ENCODE data around the gene DLG2. TPM values are rescaled to one million over a fixed set of nuclear protein-coding genes. Genes with fewer than 3 reads are reported as not detected.

Gene DLG2
- total RNA-seq, 1 donor from 2014 or later, result 1.8 TPM

DNA sequence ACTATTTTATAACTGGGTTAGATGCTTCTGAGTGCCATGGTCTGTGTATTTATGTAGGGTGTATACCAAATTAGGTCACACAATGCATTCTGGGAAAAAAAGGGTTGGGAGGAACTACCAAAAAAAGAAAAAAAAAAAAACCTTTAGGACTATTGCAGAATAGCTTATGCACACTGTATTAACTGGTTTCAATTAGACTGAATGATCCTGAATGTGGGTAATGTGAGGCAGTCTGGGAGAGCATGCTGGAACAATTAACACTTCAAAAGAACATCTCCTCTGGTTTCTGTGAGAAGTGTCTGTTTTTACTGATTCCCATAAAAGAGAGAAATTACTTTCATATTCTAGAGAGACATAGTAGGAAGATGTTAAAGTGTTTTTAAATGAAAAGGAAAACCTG, 521.3 kb downstream of the DLG2 start:
- DNase-seq (ENCODE audit: low read depth), result no peak
- H3K27ac ChIP-seq (ENCODE audit: low read depth, low read length), result no peak overlapping the region
- H4K20me1 ChIP-seq (ENCODE audit: insufficient read depth, low read length), result no peaks in the 10 kb centered on the region
- no peaks in the 10 kb centered on the region for H3K27me3 ChIP-seq (ENCODE audit: insufficient read depth, low read length)
- Mint-ChIP-seq H3K4me3 (ENCODE audit: unreplicated experiment) (no peak overlapping the region), H3K36me3 (ENCODE audit: low read depth, unreplicated experiment) (no peaks in the 10 kb centered on the region), H3K9me3 (ENCODE audit: unreplicated experiment) (no peaks in the 10 kb centered on the region), H3K4me1 (ENCODE audit: low read depth, unreplicated experiment) (no peaks in the 10 kb centered on the region), H3K27ac (ENCODE audit: unreplicated experiment) (no peak overlapping the region), H3K27me3 (ENCODE audit: low read depth, unreplicated experiment) (no peaks in the 10 kb centered on the region)
- FAIRE-seq, result no peak
- no peak overlapping the region for H3K4me2 ChIP-seq (ENCODE audit: low read length)
- no peak overlapping the region for H3K9ac ChIP-seq (ENCODE audit: low read length)
- H3K36me3 ChIP-seq (ENCODE audit: insufficient read depth, low read length), result no peaks in the 10 kb centered on the region
- no peak for TF ChIP-seq EZH2 (IDR thresholded peaks at IDR 0.05; ENCODE audit: insufficient read depth, low read length)
- TF ChIP-seq, protein P1, sequence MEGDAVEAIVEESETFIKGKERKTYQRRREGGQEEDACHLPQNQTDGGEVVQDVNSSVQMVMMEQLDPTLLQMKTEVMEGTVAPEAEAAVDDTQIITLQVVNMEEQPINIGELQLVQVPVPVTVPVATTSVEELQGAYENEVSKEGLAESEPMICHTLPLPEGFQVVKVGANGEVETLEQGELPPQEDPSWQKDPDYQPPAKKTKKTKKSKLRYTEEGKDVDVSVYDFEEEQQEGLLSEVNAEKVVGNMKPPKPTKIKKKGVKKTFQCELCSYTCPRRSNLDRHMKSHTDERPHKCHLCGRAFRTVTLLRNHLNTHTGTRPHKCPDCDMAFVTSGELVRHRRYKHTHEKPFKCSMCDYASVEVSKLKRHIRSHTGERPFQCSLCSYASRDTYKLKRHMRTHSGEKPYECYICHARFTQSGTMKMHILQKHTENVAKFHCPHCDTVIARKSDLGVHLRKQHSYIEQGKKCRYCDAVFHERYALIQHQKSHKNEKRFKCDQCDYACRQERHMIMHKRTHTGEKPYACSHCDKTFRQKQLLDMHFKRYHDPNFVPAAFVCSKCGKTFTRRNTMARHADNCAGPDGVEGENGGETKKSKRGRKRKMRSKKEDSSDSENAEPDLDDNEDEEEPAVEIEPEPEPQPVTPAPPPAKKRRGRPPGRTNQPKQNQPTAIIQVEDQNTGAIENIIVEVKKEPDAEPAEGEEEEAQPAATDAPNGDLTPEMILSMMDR (IDR thresholded peaks at IDR 0.05; ENCODE audit: insufficient read depth, low read depth, low read length), result no peak
- no peaks in the 10 kb centered on the region for H3K9me3 ChIP-seq (ENCODE audit: insufficient read depth, low read depth, low read length)
- H2AFZ ChIP-seq (ENCODE audit: low read depth, low read length), result no peak overlapping the region
- no peaks in the 10 kb centered on the region for H3K4me1 ChIP-seq (ENCODE audit: insufficient read depth, low read length)
- no peaks in the 10 kb centered on the region for H3K79me2 ChIP-seq (ENCODE audit: insufficient read depth, low read length)
- no peak overlapping the region for H3K4me3 ChIP-seq (ENCODE audit: insufficient read depth, low read depth, low read length)

DNA sequence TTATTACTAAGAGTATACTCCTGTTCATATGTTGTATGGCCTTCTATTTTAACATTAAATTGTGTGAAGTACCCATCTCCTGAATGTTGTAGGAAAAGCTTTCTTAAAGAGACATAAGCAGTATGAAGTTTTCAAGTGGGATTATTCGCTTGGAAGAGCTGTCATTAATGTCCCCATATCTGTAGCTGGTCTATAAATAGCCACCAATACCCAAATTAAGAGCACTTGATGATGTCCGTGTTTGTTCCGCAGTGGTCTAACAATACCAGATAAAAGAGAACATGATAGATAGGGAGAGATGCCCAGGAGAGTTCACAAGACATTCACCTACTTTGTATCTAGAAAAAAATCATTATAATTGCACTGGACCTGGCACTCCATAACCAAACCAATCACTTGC, 527.6 kb downstream of the DLG2 start:
- H3K9me3 ChIP-seq (ENCODE audit: insufficient read depth, low read depth, low read length), result no peaks in the 10 kb centered on the region
- Mint-ChIP-seq H3K9me3 (ENCODE audit: unreplicated experiment) (peaks cover 7% of the 10 kb centered on the region), H3K27me3 (ENCODE audit: low read depth, unreplicated experiment) (no peaks in the 10 kb centered on the region), H3K27ac (ENCODE audit: unreplicated experiment) (no peak overlapping the region), H3K36me3 (ENCODE audit: low read depth, unreplicated experiment) (no peaks in the 10 kb centered on the region), H3K4me3 (ENCODE audit: unreplicated experiment) (no peak overlapping the region), H3K4me1 (ENCODE audit: low read depth, unreplicated experiment) (no peaks in the 10 kb centered on the region)
- no peak overlapping the region for H3K4me2 ChIP-seq (ENCODE audit: low read length)
- H3K36me3 ChIP-seq (ENCODE audit: insufficient read depth, low read length), result no peaks in the 10 kb centered on the region
- H4K20me1 ChIP-seq (ENCODE audit: insufficient read depth, low read length), result no peaks in the 10 kb centered on the region
- H3K9ac ChIP-seq (ENCODE audit: low read length), result no peak overlapping the region
- no peak for FAIRE-seq
- no peaks in the 10 kb centered on the region for H3K27me3 ChIP-seq (ENCODE audit: insufficient read depth, low read length)
- H3K27ac ChIP-seq (ENCODE audit: low read depth, low read length), result no peak overlapping the region
- H3K4me3 ChIP-seq (ENCODE audit: insufficient read depth, low read depth, low read length), result no peak overlapping the region
- H3K4me1 ChIP-seq (ENCODE audit: insufficient read depth, low read length), result no peaks in the 10 kb centered on the region
- no peak overlapping the region for H2AFZ ChIP-seq (ENCODE audit: low read depth, low read length)
- H3K79me2 ChIP-seq (ENCODE audit: insufficient read depth, low read length), result no peaks in the 10 kb centered on the region
- DNase-seq (ENCODE audit: low read depth), result no peak
- TF ChIP-seq, protein P1 (IDR thresholded peaks at IDR 0.05; ENCODE audit: insufficient read depth, low read depth, low read length), result no peak
- no peak for TF ChIP-seq EZH2 (IDR thresholded peaks at IDR 0.05; ENCODE audit: insufficient read depth, low read length)

DNA sequence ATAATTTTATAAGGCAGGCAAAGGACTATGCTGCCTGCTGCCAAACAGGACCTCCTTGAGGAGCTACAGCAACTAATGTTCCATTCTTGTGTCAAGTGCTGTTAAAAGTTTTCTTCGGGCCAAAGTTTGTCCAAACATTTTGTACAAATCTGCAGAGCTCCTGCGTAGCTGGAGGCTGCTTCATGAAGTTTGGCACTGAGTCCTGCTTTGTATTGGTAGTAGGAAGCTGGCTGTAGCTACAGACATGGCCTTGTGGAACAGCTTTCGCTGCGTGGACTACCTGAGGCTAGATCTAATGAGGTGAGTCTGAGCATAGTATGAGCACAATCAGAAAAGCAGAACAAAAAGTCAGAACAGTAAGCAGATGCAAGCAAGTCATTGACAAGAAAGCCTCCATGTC, 528.1 kb downstream of the DLG2 start:
- peaks cover 7% of the 10 kb centered on the region for H3K9me3 Mint-ChIP-seq (ENCODE audit: unreplicated experiment)
- no peak for FAIRE-seq

More for the DNA sequence above, 528.1 kb downstream of the DLG2 start:
- H3K9me3 ChIP-seq (ENCODE audit: insufficient read depth, low read depth, low read length), result no peaks in the 10 kb centered on the region
- Mint-ChIP-seq H3K27me3 (ENCODE audit: low read depth, unreplicated experiment) (no peaks in the 10 kb centered on the region), H3K27ac (ENCODE audit: unreplicated experiment) (no peak overlapping the region), H3K36me3 (ENCODE audit: low read depth, unreplicated experiment) (no peaks in the 10 kb centered on the region), H3K4me3 (ENCODE audit: unreplicated experiment) (no peak overlapping the region), H3K4me1 (ENCODE audit: low read depth, unreplicated experiment) (no peaks in the 10 kb centered on the region)
- no peaks in the 10 kb centered on the region for H3K36me3 ChIP-seq (ENCODE audit: insufficient read depth, low read length)
- H3K4me1 ChIP-seq (ENCODE audit: insufficient read depth, low read length), result no peaks in the 10 kb centered on the region
- H4K20me1 ChIP-seq (ENCODE audit: insufficient read depth, low read length), result no peaks in the 10 kb centered on the region
- H2AFZ ChIP-seq (ENCODE audit: low read depth, low read length), result no peak overlapping the region
- no peaks in the 10 kb centered on the region for H3K79me2 ChIP-seq (ENCODE audit: insufficient read depth, low read length)
- no peak overlapping the region for H3K9ac ChIP-seq (ENCODE audit: low read length)
- no peak overlapping the region for H3K4me2 ChIP-seq (ENCODE audit: low read length)
- no peak overlapping the region for H3K27ac ChIP-seq (ENCODE audit: low read depth, low read length)
- DNase-seq (ENCODE audit: low read depth), result no peak
- no peak for TF ChIP-seq EZH2 (IDR thresholded peaks at IDR 0.05; ENCODE audit: insufficient read depth, low read length)
- TF ChIP-seq, protein P1 (IDR thresholded peaks at IDR 0.05; ENCODE audit: insufficient read depth, low read depth, low read length), result no peak
- H3K27me3 ChIP-seq (ENCODE audit: insufficient read depth, low read length), result no peaks in the 10 kb centered on the region
- H3K4me3 ChIP-seq (ENCODE audit: insufficient read depth, low read depth, low read length), result no peak overlapping the region
